DND-41 (cell line): ENCODE measurements around the gene TLE1.

ENCODE experiments used
- ATAC-seq: fragments of 200-7000 bp; cut with Tn5 transposase; 3 replicates; pipeline ENCODE4 v1.9.1; 2021; ENCODE audit warnings: low read depth; ENCODE audit not compliant: insufficient read depth
- DNase-seq: peaks from one replicate; pipeline ENCODE4 v3.0.0-alpha.2; 2020
- H2AFZ ChIP-seq: 2 replicates; pipeline ENCODE4 v1.6.0; 2012; ENCODE audit warnings: low read depth, low read length
- H3K27ac ChIP-seq: 2 replicates; pipeline ENCODE4 v1.5.1; 2012; ENCODE audit warnings: low read length, inconsistent platforms
- H3K27me3 ChIP-seq: fragments of 200-600 bp; sonication (generic); 2 replicates; pipeline ENCODE4 v1.6.0; 2012; ENCODE audit warnings: low read length, mild to moderate bottlenecking, inconsistent platforms; ENCODE audit not compliant: insufficient read depth, poor library complexity
- H3K36me3 ChIP-seq: 2 replicates; pipeline ENCODE4 v1.5.1; 2012; ENCODE audit warnings: low read length, inconsistent platforms; ENCODE audit not compliant: insufficient read depth
- H3K4me1 ChIP-seq: 2 replicates; pipeline ENCODE4 v1.5.1; 2012; ENCODE audit warnings: mild to moderate bottlenecking, low read length; ENCODE audit not compliant: insufficient read depth
- H3K4me2 ChIP-seq: 2 replicates; pipeline ENCODE4 v1.6.0; 2012; ENCODE audit warnings: mild to moderate bottlenecking, moderate library complexity, low read length, inconsistent platforms; ENCODE audit not compliant: insufficient read depth
- H3K4me3 ChIP-seq, 2 experiments: fragments of 200-600 bp in 1 of 2; shearing (Covaris generic) in 1 of 2; 2 replicates each; pipeline ENCODE4 v1.5.1; 2012 to 2016; ENCODE audit warnings: inconsistent platforms in 2 of 2, low read length in 2 of 2, mild to moderate bottlenecking in 2 of 2, low read depth in 1 of 2, moderate library complexity in 1 of 2
- H3K79me2 ChIP-seq: 2 replicates; pipeline ENCODE4 v1.6.0; 2012; ENCODE audit warnings: low read length, inconsistent platforms; ENCODE audit not compliant: insufficient read depth
- H3K9ac ChIP-seq: 2 replicates; pipeline ENCODE4 v1.6.0; 2012; ENCODE audit warnings: low read depth, mild to moderate bottlenecking, inconsistent platforms, low read length, moderate library complexity
- H3K9me3 ChIP-seq: 2 replicates; pipeline ENCODE4 v1.5.1; 2012; ENCODE audit warnings: low read length, moderate library complexity, mild to moderate bottlenecking, inconsistent platforms; ENCODE audit not compliant: insufficient read depth, severe bottlenecking
- H4K20me1 ChIP-seq: 2 replicates; pipeline ENCODE4 v1.6.0; 2012; ENCODE audit warnings: low read length; ENCODE audit not compliant: insufficient read depth
- EZH2 ChIP-seq: IDR thresholded peaks from 3 replicates; pipeline ENCODE4 v1.6.1; 2012; ENCODE audit warnings: borderline replicate concordance, low read depth, mild to moderate bottlenecking, moderate library complexity, low read length, inconsistent platforms; ENCODE audit not compliant: severe bottlenecking
- TF ChIP-seq, protein P1 (sequence below): IDR thresholded peaks from 2 replicates; pipeline ENCODE4 v1.5.1; 2012; ENCODE audit warnings: borderline replicate concordance, low read length, moderate library complexity, mild to moderate bottlenecking; ENCODE audit not compliant: poor library complexity, severe bottlenecking; ENCODE audit errors: extremely low read depth

Gene TLE1

GRCh38 chr9:81719972-81720371 lies 30.6 kb upstream of the TLE1 start:
- no peak for DNase-seq
- H4K20me1 ChIP-seq, result no peaks in the 10 kb centered on the region
- H3K4me2 ChIP-seq, result no peak overlapping the region
- no peak for TF ChIP-seq EZH2
- H3K9me3 ChIP-seq, result no peaks in the 10 kb centered on the region
- H3K36me3 ChIP-seq, result no peaks in the 10 kb centered on the region
- H3K9ac ChIP-seq, result no peak overlapping the region
- H2AFZ ChIP-seq, result no peak overlapping the region
- H3K79me2 ChIP-seq, result no peaks in the 10 kb centered on the region
- H3K27me3 ChIP-seq, result no peaks in the 10 kb centered on the region
- no peak for ATAC-seq
- no peak overlapping the region for H3K4me3 ChIP-seq
- H3K27ac ChIP-seq, result no peak overlapping the region
- H3K4me1 ChIP-seq, result no peaks in the 10 kb centered on the region

DNA sequence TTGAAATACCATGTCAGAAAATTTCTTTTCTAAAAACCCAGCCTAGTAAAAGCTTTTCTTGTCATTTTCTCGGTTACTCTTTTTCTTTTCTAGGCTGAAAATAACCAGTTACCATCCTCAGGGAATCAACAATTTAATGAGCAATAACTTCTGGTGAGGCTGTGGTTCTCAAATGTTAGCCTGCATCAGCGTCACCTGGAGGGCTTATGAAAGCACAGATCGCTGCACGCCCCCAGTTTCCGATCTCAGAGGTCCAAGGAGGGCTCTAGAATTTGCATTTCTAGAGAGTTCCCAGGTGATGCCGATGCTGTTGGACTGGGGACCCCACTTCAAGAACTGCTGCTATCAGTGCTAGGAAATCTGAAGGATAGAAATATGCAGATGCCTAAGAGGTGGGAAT lies 28.9 kb upstream of the TLE1 start:
- no peaks in the 10 kb centered on the region for H3K4me1 ChIP-seq
- H3K27me3 ChIP-seq, result no peaks in the 10 kb centered on the region

DNA sequence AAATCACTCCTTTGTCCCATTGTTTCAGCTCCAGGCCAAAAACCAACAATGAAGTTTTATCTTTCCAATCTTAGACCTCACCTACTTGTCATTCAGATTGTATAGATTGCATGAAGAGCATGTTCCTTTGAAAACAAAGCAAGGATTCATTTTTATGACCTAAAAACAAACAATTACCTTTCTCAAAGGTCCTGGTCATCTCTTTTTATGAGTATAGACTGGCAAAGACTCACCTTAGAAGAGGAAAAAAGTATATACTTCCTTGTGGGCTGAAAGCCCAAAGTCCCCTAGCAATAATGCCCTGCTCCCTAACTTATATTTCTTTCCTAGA lies 28.4 kb upstream of the TLE1 start:
- H3K27ac ChIP-seq, result no peak overlapping the region
- no peaks in the 10 kb centered on the region for H3K9me3 ChIP-seq
- no peak for TF ChIP-seq EZH2
- TF ChIP-seq, protein P1, sequence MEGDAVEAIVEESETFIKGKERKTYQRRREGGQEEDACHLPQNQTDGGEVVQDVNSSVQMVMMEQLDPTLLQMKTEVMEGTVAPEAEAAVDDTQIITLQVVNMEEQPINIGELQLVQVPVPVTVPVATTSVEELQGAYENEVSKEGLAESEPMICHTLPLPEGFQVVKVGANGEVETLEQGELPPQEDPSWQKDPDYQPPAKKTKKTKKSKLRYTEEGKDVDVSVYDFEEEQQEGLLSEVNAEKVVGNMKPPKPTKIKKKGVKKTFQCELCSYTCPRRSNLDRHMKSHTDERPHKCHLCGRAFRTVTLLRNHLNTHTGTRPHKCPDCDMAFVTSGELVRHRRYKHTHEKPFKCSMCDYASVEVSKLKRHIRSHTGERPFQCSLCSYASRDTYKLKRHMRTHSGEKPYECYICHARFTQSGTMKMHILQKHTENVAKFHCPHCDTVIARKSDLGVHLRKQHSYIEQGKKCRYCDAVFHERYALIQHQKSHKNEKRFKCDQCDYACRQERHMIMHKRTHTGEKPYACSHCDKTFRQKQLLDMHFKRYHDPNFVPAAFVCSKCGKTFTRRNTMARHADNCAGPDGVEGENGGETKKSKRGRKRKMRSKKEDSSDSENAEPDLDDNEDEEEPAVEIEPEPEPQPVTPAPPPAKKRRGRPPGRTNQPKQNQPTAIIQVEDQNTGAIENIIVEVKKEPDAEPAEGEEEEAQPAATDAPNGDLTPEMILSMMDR, result no peak
- no peaks in the 10 kb centered on the region for H3K4me1 ChIP-seq
- H3K4me3 ChIP-seq, result no peak overlapping the region
- H3K36me3 ChIP-seq, result no peaks in the 10 kb centered on the region
- no peak overlapping the region for H2AFZ ChIP-seq
- no peaks in the 10 kb centered on the region for H3K27me3 ChIP-seq
- no peak for ATAC-seq
- no peak overlapping the region for H3K9ac ChIP-seq
- H4K20me1 ChIP-seq, result no peaks in the 10 kb centered on the region
- no peak for DNase-seq
- H3K79me2 ChIP-seq, result no peaks in the 10 kb centered on the region
- no peak overlapping the region for H3K4me2 ChIP-seq

More for the DNA sequence above, 28.9 kb upstream of the TLE1 start:
- no peak overlapping the region for H2AFZ ChIP-seq
- H4K20me1 ChIP-seq, result no peaks in the 10 kb centered on the region
- H3K79me2 ChIP-seq, result no peaks in the 10 kb centered on the region
- no peak overlapping the region for H3K4me2 ChIP-seq
- DNase-seq (no peak), ATAC-seq (no peak)
- no peaks in the 10 kb centered on the region for H3K9me3 ChIP-seq
- H3K9ac ChIP-seq, result no peak overlapping the region
- no peaks in the 10 kb centered on the region for H3K36me3 ChIP-seq
- no peak overlapping the region for H3K27ac ChIP-seq
- no peak overlapping the region for H3K4me3 ChIP-seq
- no peak for TF ChIP-seq EZH2
- TF ChIP-seq, protein P1, result no peak

- Histone ChIP-seq H3K27me3 (no peaks in the 10 kb centered on the region), H3K27ac (no peak overlapping the region), H3K9me3 (no peaks in the 10 kb centered on the region), H3K4me1 (no peaks in the 10 kb centered on the region), H3K9ac (no peak overlapping the region), H3K4me2 (no peak overlapping the region), H3K4me3 (no peak overlapping the region), H2AFZ (no peak overlapping the region), H4K20me1 (no peaks in the 10 kb centered on the region), H3K79me2 (no peaks in the 10 kb centered on the region), H3K36me3 (no peaks in the 10 kb centered on the region)
- DNase-seq (no peak), ATAC-seq (no peak)
- no peak for TF ChIP-seq EZH2
- TF ChIP-seq, protein P1, result no peak
Observed at GRCh38 chr9:81717061-81717746, 27.9 kb upstream of the TLE1 start.
